HFFc6 (cell line): Measurements from ENCODE around the gene STRADB. TPM values are rescaled to one million over a fixed set of nuclear protein-coding genes. Genes with fewer than 3 reads are reported as not detected.
A peak's percentile ranks its signal among the peaks of the same experiment; 100 is the strongest.

Experiments
- DNase-seq: peaks from one replicate; pipeline ENCODE4 v3.0.0-alpha.2; 2018
- H3K27ac Mint-ChIP-seq: 2 replicates; pipeline ENCODE4 v1.8.0; 2020; ENCODE audit warnings: mild to moderate bottlenecking, mixed read lengths
- H3K27me3 Mint-ChIP-seq: 2 replicates; pipeline ENCODE4 v1.8.0; 2021; ENCODE audit warnings: mild to moderate bottlenecking, moderate library complexity, mixed read lengths; ENCODE audit not compliant: insufficient read depth
- H3K36me3 Mint-ChIP-seq: 2 replicates; pipeline ENCODE4 v1.8.0; 2021; ENCODE audit warnings: low read depth, mixed read lengths
- H3K4me1 Mint-ChIP-seq: 2 replicates; pipeline ENCODE4 v1.8.0; 2020; ENCODE audit warnings: low read depth, mixed read lengths
- H3K4me3 Mint-ChIP-seq: 2 replicates; pipeline ENCODE4 v1.8.0; 2020; ENCODE audit warnings: mild to moderate bottlenecking, moderate library complexity, mixed read lengths
- H3K9me3 Mint-ChIP-seq: 2 replicates; pipeline ENCODE4 v1.8.0; 2020; ENCODE audit warnings: mild to moderate bottlenecking, mixed read lengths
- total RNA-seq, 6 experiments: library from RNA; stranded (reverse); fragmentation: NEBNext Ultra II Directional; extraction: Animal tissue kit (Norgen Biotek cat#: 25700); gene quantifications; 2 replicates in 1 of 6; 3 replicates in 5 of 6; pipeline ENCODE4 v1.2.3, GENCODE V29; 2021
- TF ChIP-seq, protein P1 (sequence below): fragments of 200-600 bp; sonication (generic); IDR thresholded peaks from 2 replicates; pipeline ENCODE4 v1.5.0; 2021; ENCODE audit warnings: antibody characterized with exemption, mild to moderate bottlenecking

The STRADB gene
- total RNA-seq, 6 experiments from 2014 or later: 37.7 to 51.0 (median 43.5) TPM

DNA sequence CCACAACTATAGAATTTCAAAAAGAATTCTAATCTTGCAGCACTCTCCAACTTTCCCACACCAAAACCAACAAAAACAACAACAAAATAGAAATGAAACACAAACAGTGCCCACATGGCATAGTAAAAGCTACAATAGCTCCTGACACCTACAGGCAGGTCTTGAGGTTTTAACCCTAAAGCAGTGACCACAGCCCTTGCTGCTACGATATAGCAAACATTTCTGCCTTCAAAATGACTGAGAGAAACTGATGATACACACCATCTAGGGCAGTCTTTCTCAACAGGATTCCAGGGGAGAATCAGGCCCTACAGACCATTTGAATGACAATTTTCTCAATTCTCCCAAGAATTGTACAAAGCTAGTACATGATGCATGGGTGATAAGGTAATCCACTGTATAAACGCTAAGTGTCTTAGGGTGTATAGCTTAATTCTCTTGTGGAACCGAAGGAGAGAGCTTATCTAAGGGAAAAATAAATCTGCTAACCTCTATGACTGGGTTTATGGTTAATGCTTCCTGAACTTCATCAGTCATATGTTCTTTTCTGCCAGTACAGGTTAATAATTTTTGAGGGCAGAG lies 46.8 kb upstream of the STRADB start:
- Mint-ChIP-seq H3K4me1 (peaks cover 55% of the 10 kb centered on the region), H3K27me3 (no peaks in the 10 kb centered on the region), H3K36me3 (peaks cover 5% of the 10 kb centered on the region; the same call in 1 of the 2 replicates), H3K4me3 (no peak overlapping the region), H3K9me3 (no peaks in the 10 kb centered on the region), H3K27ac (no peak overlapping the region; the same call in 1 of the 2 replicates)
- DNase-seq: no peak
- TF ChIP-seq, protein P1, sequence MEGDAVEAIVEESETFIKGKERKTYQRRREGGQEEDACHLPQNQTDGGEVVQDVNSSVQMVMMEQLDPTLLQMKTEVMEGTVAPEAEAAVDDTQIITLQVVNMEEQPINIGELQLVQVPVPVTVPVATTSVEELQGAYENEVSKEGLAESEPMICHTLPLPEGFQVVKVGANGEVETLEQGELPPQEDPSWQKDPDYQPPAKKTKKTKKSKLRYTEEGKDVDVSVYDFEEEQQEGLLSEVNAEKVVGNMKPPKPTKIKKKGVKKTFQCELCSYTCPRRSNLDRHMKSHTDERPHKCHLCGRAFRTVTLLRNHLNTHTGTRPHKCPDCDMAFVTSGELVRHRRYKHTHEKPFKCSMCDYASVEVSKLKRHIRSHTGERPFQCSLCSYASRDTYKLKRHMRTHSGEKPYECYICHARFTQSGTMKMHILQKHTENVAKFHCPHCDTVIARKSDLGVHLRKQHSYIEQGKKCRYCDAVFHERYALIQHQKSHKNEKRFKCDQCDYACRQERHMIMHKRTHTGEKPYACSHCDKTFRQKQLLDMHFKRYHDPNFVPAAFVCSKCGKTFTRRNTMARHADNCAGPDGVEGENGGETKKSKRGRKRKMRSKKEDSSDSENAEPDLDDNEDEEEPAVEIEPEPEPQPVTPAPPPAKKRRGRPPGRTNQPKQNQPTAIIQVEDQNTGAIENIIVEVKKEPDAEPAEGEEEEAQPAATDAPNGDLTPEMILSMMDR: no peak

DNA sequence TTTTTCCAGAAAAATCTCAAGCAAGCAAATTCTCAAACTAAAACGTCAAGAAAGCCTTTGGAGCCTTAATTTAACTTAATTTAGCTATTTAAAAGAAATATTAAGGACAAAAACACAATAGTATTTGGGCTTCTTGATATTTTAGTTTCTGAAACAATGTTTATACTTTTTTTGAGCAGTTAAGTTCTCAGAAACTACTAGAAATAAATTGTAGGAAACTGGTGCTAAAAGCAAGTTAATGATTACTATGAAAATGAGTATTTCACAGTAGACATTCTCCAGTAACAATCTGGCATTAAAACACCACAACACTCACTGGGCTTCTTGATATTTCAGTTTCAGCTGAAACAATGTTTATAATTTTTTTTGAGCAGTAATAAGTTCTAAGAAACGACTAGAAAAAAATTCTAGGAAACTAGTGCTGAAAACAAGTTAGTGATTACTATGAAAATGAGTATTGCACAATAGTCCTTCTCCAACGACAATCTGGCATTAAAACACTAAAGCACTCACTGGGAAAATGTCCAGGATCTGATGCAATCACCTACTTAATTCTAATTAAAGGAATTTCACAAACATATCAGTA lies 45.4 kb upstream of the STRADB start:
- Mint-ChIP-seq H3K36me3 (peaks cover 15% of the 10 kb centered on the region), H3K4me3 (no peak overlapping the region), H3K27ac (peak overlapping the region; percentile 29; the same call in 1 of the 2 replicates), H3K27me3 (no peaks in the 10 kb centered on the region), H3K4me1 (peaks cover 63% of the 10 kb centered on the region), H3K9me3 (no peaks in the 10 kb centered on the region)
- DNase-seq: peak; percentile 68
- TF ChIP-seq, protein P1: no peak

DNA sequence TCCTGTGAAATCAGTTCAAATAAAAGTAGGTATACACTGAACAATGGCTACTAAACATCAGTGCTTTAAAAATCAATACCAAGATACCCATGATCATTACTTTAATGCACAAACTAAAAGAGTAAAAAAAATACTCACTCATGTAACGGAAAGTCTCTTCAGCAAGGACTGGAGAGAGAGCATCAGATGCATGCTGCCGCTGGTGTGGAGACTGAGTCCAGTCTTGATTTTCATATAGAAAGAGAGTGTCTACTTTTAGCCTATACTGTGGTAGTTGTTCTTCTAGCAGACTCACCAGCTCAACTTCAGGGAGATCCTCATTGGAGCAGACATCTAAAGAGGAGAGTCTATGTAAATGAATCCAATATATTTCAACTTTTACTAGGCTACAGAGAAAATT lies 44.3 kb upstream of the STRADB start:
- TF ChIP-seq, protein P1: no peak
- peak overlapping the region; percentile 19; the same call in 1 of the 2 replicates for H3K27ac Mint-ChIP-seq
- H3K4me1 Mint-ChIP-seq: peaks cover 67% of the 10 kb centered on the region
- DNase-seq: no peak
- H3K9me3 Mint-ChIP-seq: no peaks in the 10 kb centered on the region
- peaks cover 24% of the 10 kb centered on the region for H3K36me3 Mint-ChIP-seq
- H3K27me3 Mint-ChIP-seq: no peaks in the 10 kb centered on the region
- H3K4me3 Mint-ChIP-seq: no peak overlapping the region

DNA sequence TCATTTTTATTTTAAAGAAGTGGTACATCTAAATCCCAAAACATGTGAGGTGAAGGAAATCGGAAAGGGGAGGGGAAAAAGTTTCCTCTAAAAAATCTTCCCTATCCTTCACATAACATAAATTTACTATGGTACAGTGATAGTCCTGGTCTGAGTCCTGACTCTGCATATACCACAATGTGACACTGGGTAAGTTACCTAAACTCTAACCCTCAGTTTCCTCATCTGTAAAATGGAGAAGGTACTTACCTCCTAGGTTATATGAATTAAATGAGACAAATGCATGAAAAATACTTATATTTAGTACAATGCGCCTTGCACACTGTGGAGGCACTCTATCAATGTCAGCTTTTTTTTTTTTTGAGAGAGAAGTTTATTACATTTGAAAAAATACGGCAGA lies 42.6 kb upstream of the STRADB start:
- no peaks in the 10 kb centered on the region for H3K27me3 Mint-ChIP-seq
- DNase-seq: no peak
- no peak overlapping the region for H3K4me3 Mint-ChIP-seq
- no peak overlapping the region for H3K27ac Mint-ChIP-seq
- peaks cover 53% of the 10 kb centered on the region for H3K4me1 Mint-ChIP-seq
- H3K36me3 Mint-ChIP-seq: peaks cover 26% of the 10 kb centered on the region
- no peaks in the 10 kb centered on the region for H3K9me3 Mint-ChIP-seq
- TF ChIP-seq, protein P1: no peak

DNA sequence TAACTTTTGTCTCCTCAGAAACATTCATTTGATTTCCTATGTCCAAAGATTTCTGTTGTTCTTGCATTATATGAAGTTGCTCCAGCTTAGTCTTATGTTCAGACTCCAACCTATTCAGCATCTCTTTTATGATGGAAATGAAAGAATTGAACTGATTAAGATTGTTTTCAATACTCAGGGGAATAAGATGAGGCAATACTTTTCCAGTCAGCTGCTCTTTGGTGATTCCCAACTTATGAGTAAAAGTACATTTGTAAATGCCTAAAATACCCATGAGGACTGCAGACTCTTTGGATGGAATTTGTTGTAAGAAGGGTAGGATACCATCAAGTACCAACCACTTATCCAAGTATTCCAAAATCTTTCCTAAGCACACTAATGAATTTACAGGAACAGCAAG lies 40.1 kb upstream of the STRADB start:
- DNase-seq: no peak
- Mint-ChIP-seq H3K4me1 (peaks cover 34% of the 10 kb centered on the region), H3K4me3 (no peak overlapping the region), H3K36me3 (peaks cover 21% of the 10 kb centered on the region), H3K27me3 (no peaks in the 10 kb centered on the region), H3K27ac (no peak overlapping the region), H3K9me3 (no peaks in the 10 kb centered on the region)
- TF ChIP-seq, protein P1: no peak
